HT1080 (cell line): ENCODE results near the gene SMAD2. TPM values are rescaled to one million over a fixed set of nuclear protein-coding genes. Genes with fewer than 3 reads are reported as not detected.
A peak's percentile ranks its signal among the peaks of the same experiment; 100 is the strongest.
"Not testable (repeated sequence)": the region's sequence is repeated elsewhere in the genome, so short reads cannot be mapped to it uniquely, and the experiment has no call there.

ENCODE experiments used
- DNase-seq: peaks from one replicate; pipeline ENCODE4 v3.0.0-alpha.2; 2015; ENCODE audit warnings: low read depth
- small RNA-seq: library from RNA; depleted of rRNA; stranded (forward); fragments of <200 nt; gene quantifications from one replicate; pipeline ENCODE3, GENCODE V24; 2014
- total RNA-seq: library from RNA; depleted of rRNA; stranded (reverse); fragments of >200 nt; shearing (Covaris generic); gene quantifications from 2 replicates; pipeline ENCODE4 v1.2.3, GENCODE V29; 2014

The SMAD2 gene
- total RNA-seq, 1 experiment from 2014 or later: 72.7 TPM

GRCh38 chr18:47794725-47795433 lies 135.6 kb downstream of the SMAD2 start:
- DNase-seq: no peak

- no peak for DNase-seq
Observed at GRCh38 chr18:47793609-47794008, 136.8 kb downstream of the SMAD2 start.

- no peak for DNase-seq
Observed at GRCh38 chr18:47791461-47791985, 138.9 kb downstream of the SMAD2 start.

- no peak for DNase-seq
Observed at GRCh38 chr18:47790036-47790435, 140.4 kb downstream of the SMAD2 start.

- no peak for DNase-seq
Observed at GRCh38 chr18:47788621-47789020, 141.8 kb downstream of the SMAD2 start.

GRCh38 chr18:47781561-47781960 lies 148.9 kb downstream of the SMAD2 start:
- DNase-seq: no peak

GRCh38 chr18:47780011-47780725 lies 150.3 kb downstream of the SMAD2 start:
- DNase-seq: no peak

- no peak for DNase-seq
Observed at GRCh38 chr18:47779381-47779780, 151.1 kb downstream of the SMAD2 start.

GRCh38 chr18:47777626-47778025 lies 152.8 kb downstream of the SMAD2 start:
- DNase-seq: no peak

GRCh38 chr18:47775961-47776360 lies 154.5 kb downstream of the SMAD2 start:
- DNase-seq: peak; percentile 48

- DNase-seq: no peak
Observed at GRCh38 chr18:47773931-47774330, 156.5 kb downstream of the SMAD2 start.

- peak; percentile 64 for DNase-seq
Observed at GRCh38 chr18:47772374-47773248, 157.8 kb downstream of the SMAD2 start.

- no peak for DNase-seq
Observed at GRCh38 chr18:47771922-47772321, 158.5 kb downstream of the SMAD2 start.

- DNase-seq: no peak
Observed at GRCh38 chr18:47767699-47768098, 162.8 kb downstream of the SMAD2 start.

- not testable (repeated sequence) for DNase-seq
Observed at GRCh38 chr18:47767198-47767597, 163.3 kb downstream of the SMAD2 start.

Small RNA genes lying within 50 kb of the gene (small RNA-seq; reads per million reads assigned to genes)
- gene AC120349.2 (not detected), gene MTCO2P2 (not detected)
